IMR-90 (cell line): ENCODE measurements around the gene DSCAM. TPM values are rescaled to one million over a fixed set of nuclear protein-coding genes. Genes with fewer than 3 reads are reported as not detected.

ENCODE experiments used
- ATAC-seq: fragments of 200-7000 bp; cut with Tn5 transposase; 2 replicates; pipeline ENCODE4 v1.9.1; 2020; ENCODE audit warnings: low read depth, mild to moderate bottlenecking, moderate library complexity
- BruUV-seq: library from RNA; stranded (reverse); fragments of 400-500 nt; replicated peaks from 2 replicates; lab custom pipeline; 2021; lab: Mats Ljungman, UMichigan
- CTCF ChIA-PET: fragments of 300-600 bp; formaldehyde crosslinking; extraction: SDS; loops from one replicate; lab custom pipeline; 2021; ENCODE audit warnings: antibody characterized with exemption; lab: Yijun Ruan, JAX
- POLR2A ChIA-PET: fragments of 300-600 bp; sonication (Branson Sonifier 250); formaldehyde crosslinking; loops from one replicate; lab custom pipeline; 2022; ENCODE audit warnings: antibody characterized with exemption; ENCODE audit not compliant: unreplicated experiment; lab: Charles Lee
- DNase-seq: peaks from one replicate; pipeline ENCODE4 v3.0.0; 2013
- H2AFZ ChIP-seq: replicated peaks from 2 replicates; pipeline ENCODE3; 2013; ENCODE audit warnings: low read length, mild to moderate bottlenecking; ENCODE audit not compliant: poor library complexity
- H2AK5ac ChIP-seq: 2 replicates; pipeline ENCODE4 v1.6.1; 2013; ENCODE audit warnings: low read depth, low read length, inconsistent platforms
- H2AK9ac ChIP-seq: replicated peaks from 2 replicates; pipeline ENCODE3; 2013; ENCODE audit warnings: mild to moderate bottlenecking, low read depth, low read length, moderate library complexity; ENCODE audit not compliant: poor library complexity
- H2BK120ac ChIP-seq: 2 replicates; pipeline ENCODE4 v1.6.1; 2013; ENCODE audit warnings: low read depth, low read length, inconsistent platforms
- H2BK15ac ChIP-seq: 3 replicates; pipeline ENCODE4 v1.6.1; 2013; ENCODE audit warnings: low read depth, low read length, inconsistent platforms
- H2BK20ac ChIP-seq: 2 replicates; pipeline ENCODE4 v1.6.1; 2013; ENCODE audit warnings: low read depth, mild to moderate bottlenecking, inconsistent platforms, low read length, moderate library complexity
- H2BK5ac ChIP-seq: 2 replicates; pipeline ENCODE4 v1.6.1; 2013; ENCODE audit warnings: mild to moderate bottlenecking, low read depth, low read length, inconsistent platforms; ENCODE audit not compliant: poor library complexity, severe bottlenecking
- H3K14ac ChIP-seq: replicated peaks from 2 replicates; pipeline ENCODE4 v1.6.1; 2013; ENCODE audit warnings: low read depth, low read length, inconsistent platforms
- H3K18ac ChIP-seq: 2 replicates; pipeline ENCODE4 v1.6.1; 2013; ENCODE audit warnings: low read depth, low read length, control low read depth
- H3K23ac ChIP-seq: 2 replicates; pipeline ENCODE4 v1.6.1; 2013; ENCODE audit warnings: low read depth, low read length, inconsistent platforms
- H3K27ac ChIP-seq: 2 replicates; pipeline ENCODE4 v1.5.1; 2013; ENCODE audit warnings: mild to moderate bottlenecking, control low read depth, low read length; ENCODE audit not compliant: insufficient read depth
- H3K27me3 ChIP-seq: 2 replicates; pipeline ENCODE4 v1.6.1; 2013; ENCODE audit warnings: low read length; ENCODE audit not compliant: control insufficient read depth, insufficient read depth
- H3K36me3 ChIP-seq: 2 replicates; pipeline ENCODE4 v1.6.1; 2013; ENCODE audit warnings: low read length, mixed read lengths; ENCODE audit not compliant: control insufficient read depth, insufficient read depth
- H3K4ac ChIP-seq: 2 replicates; pipeline ENCODE4 v1.6.1; 2013; ENCODE audit warnings: low read depth, low read length, inconsistent platforms
- H3K4me1 ChIP-seq: 2 replicates; pipeline ENCODE4 v1.6.1; 2013; ENCODE audit warnings: low read length, mixed read lengths; ENCODE audit not compliant: control insufficient read depth, insufficient read depth
- H3K4me2 ChIP-seq: 2 replicates; pipeline ENCODE4 v1.6.1; 2013; ENCODE audit warnings: low read depth, mild to moderate bottlenecking, control low read depth, low read length, moderate library complexity
- H3K4me3 ChIP-seq: 2 replicates; pipeline ENCODE4 v1.5.1; 2013; ENCODE audit warnings: low read depth, mild to moderate bottlenecking, control low read depth, low read length, moderate library complexity; ENCODE audit not compliant: insufficient read depth
- H3K56ac ChIP-seq: 2 replicates; pipeline ENCODE4 v1.6.1; 2013; ENCODE audit warnings: low read length, inconsistent platforms; ENCODE audit not compliant: insufficient read depth; ENCODE audit errors: extremely low read depth
- H3K79me1 ChIP-seq, 2 experiments: 2 replicates each; pipeline ENCODE4 v1.6.1; 2013; ENCODE audit warnings: low read length in 2 of 2, inconsistent platforms in 1 of 2, low read depth in 1 of 2
- H3K9ac ChIP-seq: 2 replicates; pipeline ENCODE4 v1.6.1; 2013; ENCODE audit warnings: low read depth, low read length, control low read depth
- H3K9me1 ChIP-seq: 2 replicates; pipeline ENCODE4 v1.6.1; 2013; ENCODE audit warnings: low read length, inconsistent platforms; ENCODE audit not compliant: insufficient read depth
- H3K9me3 ChIP-seq: 2 replicates; pipeline ENCODE4 v1.6.1; 2013; ENCODE audit warnings: low read length; ENCODE audit not compliant: control insufficient read depth, insufficient read depth
- H4K20me1 ChIP-seq: 2 replicates; pipeline ENCODE4 v1.6.1; 2013; ENCODE audit warnings: low read length, inconsistent platforms; ENCODE audit not compliant: insufficient read depth
- H4K5ac ChIP-seq: 2 replicates; pipeline ENCODE4 v1.6.1; 2013; ENCODE audit warnings: mild to moderate bottlenecking, low read depth, low read length, control low read depth
- H4K8ac ChIP-seq, 2 experiments: 2 replicates each; pipeline ENCODE4 v1.6.1; 2013; ENCODE audit warnings: low read depth in 2 of 2, low read length in 2 of 2, control low read depth in 1 of 2, inconsistent platforms in 1 of 2
- H4K91ac ChIP-seq: 2 replicates; pipeline ENCODE4 v1.6.1; 2013; ENCODE audit warnings: low read depth, low read length, inconsistent platforms; ENCODE audit not compliant: insufficient read depth
- MXI1 ChIP-seq: IDR thresholded peaks from 2 replicates; pipeline ENCODE4 v1.6.1; 2012; ENCODE audit warnings: low read depth, mild to moderate bottlenecking, low read length, moderate library complexity, borderline replicate concordance
- WGBS, 2 experiments: methylation state at CpG; one replicate each; pipeline versions ENCODE4 v1.1.5 to v1.1.7; 2013; ENCODE audit warnings: missing lambda C conversion rate in 2 of 2; ENCODE audit not compliant: insufficient read length in 1 of 2; ENCODE audit errors: extremely low coverage in 2 of 2; 5-methylcytosine and 5-hydroxymethylcytosine counted together
- dilution Hi-C: fragments of 300-500 bp; cut with HindIII; formaldehyde crosslinking; loops from one replicate; pipeline ENCODE4 v1.14.3; 2018; ENCODE audit warnings: low sequenced_read_pairs; ENCODE audit not compliant: unreplicated experiment
- in situ Hi-C: fragments of 300-500 bp; cut with MboI; formaldehyde crosslinking; loops from 3 replicates; pipeline ENCODE4 v1.14.3; 2019; ENCODE audit warnings: low sequenced_read_pairs, inconsistent platforms, mixed read lengths
- intact Hi-C: fragments of 100-400 bp; cut with micrococcal nuclease; formaldehyde crosslinking; loops from 2 replicates; pipeline ENCODE4 v1.10.0; 2022
- polyA plus RNA-seq, 3 experiments: library from polyadenylated mRNA; depleted of rRNA; stranded (reverse); fragments of >200 nt; gene quantifications; 2 replicates each; pipeline ENCODE4 v1.2.3, GENCODE V29; 2012; ENCODE audit warnings: low replicate concordance in 1 of 3
- total RNA-seq: library from RNA; depleted of rRNA; stranded (reverse); fragments of >200 nt; gene quantifications from 2 replicates; pipeline ENCODE4 v1.2.3, GENCODE V29; 2012

Gene DSCAM
- total and polyA plus RNA-seq, 2 of the 4 experiments (the other 2 are of a cell fraction), result under 0.01 to 0.02 TPM

DNA sequence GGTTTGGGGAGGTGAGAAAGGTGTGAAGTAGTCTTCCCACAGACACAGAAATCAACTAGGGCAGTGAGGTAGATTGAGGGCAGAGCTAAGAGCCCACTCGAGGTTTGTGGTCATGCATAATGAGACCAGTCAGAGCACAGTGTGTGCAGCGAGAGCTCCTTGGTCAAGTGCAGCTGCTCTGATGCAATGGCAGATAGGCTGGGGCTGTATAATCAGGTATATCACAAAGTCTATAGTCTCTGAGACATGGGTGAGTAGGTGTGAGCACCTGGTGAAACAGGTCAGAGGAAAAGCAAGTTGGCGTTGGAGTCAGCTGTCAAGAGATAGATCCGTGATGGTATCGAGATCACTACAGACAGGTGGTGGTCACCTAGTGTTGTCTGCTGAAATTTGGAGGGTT lies 17.6 kb downstream of the DSCAM start:
- intact Hi-C loops, result no loop called here
- no peak overlapping the region for H2AFZ ChIP-seq
- H3K36me3 ChIP-seq, result no peaks in the 10 kb centered on the region
- H3K9me1 ChIP-seq, result no peaks in the 10 kb centered on the region
- no peak overlapping the region for H2BK15ac ChIP-seq
- no peak overlapping the region for H4K5ac ChIP-seq
- no peaks in the 10 kb centered on the region for H3K79me1 ChIP-seq
- no peaks in the 10 kb centered on the region for H3K4me1 ChIP-seq
- no peaks in the 10 kb centered on the region for H3K27me3 ChIP-seq
- no peak overlapping the region for H3K4me3 ChIP-seq
- WGBS, 2 experiments, result 61% methylated on average over 2 of the region's 5 CpGs; no CpG with 5 or more reads in 1 of the 2 experiments
- H2AK9ac ChIP-seq, result no peak overlapping the region
- in situ Hi-C loops, result no loop called here
- DNase-seq (no peak), ATAC-seq (no peak)
- H3K18ac ChIP-seq, result no peak overlapping the region
- H3K9ac ChIP-seq, result no peak overlapping the region
- dilution Hi-C loops, result no loop called here
- TF ChIP-seq MXI1, result no peak
- no peak overlapping the region for H4K91ac ChIP-seq
- ChIA-PET POLR2A (no interaction called here), CTCF (no interaction called here)
- H2BK5ac ChIP-seq, result no peak overlapping the region
- H2AK5ac ChIP-seq, result no peak overlapping the region
- no peak overlapping the region for H3K14ac ChIP-seq
- no peak overlapping the region for H3K27ac ChIP-seq
- no peaks in the 10 kb centered on the region for H4K20me1 ChIP-seq
- H2BK20ac ChIP-seq, result no peak overlapping the region
- H3K4ac ChIP-seq, result no peak overlapping the region
- no peak overlapping the region for H4K8ac ChIP-seq
- no TSS peak for BruUV-seq
- H2BK120ac ChIP-seq, result no peak overlapping the region
- no peak overlapping the region for H3K4me2 ChIP-seq
- no peak overlapping the region for H3K56ac ChIP-seq
- no peak overlapping the region for H3K23ac ChIP-seq
- peaks cover 15% of the 10 kb centered on the region for H3K9me3 ChIP-seq
